IMR-90 (cell line): ENCODE data around the gene COL12A1. TPM values are rescaled to one million over a fixed set of nuclear protein-coding genes. Genes with fewer than 3 reads are reported as not detected.
A peak's percentile ranks its signal among the peaks of the same experiment; 100 is the strongest.

Experiments
- ATAC-seq: fragments of 200-7000 bp; cut with Tn5 transposase; 2 replicates; pipeline ENCODE4 v1.9.1; 2020; ENCODE audit warnings: low read depth, mild to moderate bottlenecking, moderate library complexity
- BruUV-seq: library from RNA; stranded (reverse); fragments of 400-500 nt; replicated peaks from 2 replicates; lab custom pipeline; 2021; lab: Mats Ljungman, UMichigan
- CTCF ChIA-PET: fragments of 300-600 bp; formaldehyde crosslinking; extraction: SDS; loops from one replicate; lab custom pipeline; 2021; ENCODE audit warnings: antibody characterized with exemption; lab: Yijun Ruan, JAX
- POLR2A ChIA-PET: fragments of 300-600 bp; sonication (Branson Sonifier 250); formaldehyde crosslinking; loops from one replicate; lab custom pipeline; 2022; ENCODE audit warnings: antibody characterized with exemption; ENCODE audit not compliant: unreplicated experiment; lab: Charles Lee
- DNase-seq: peaks from one replicate; pipeline ENCODE4 v3.0.0; 2013
- H2AFZ ChIP-seq: replicated peaks from 2 replicates; pipeline ENCODE3; 2013; ENCODE audit warnings: low read length, mild to moderate bottlenecking; ENCODE audit not compliant: poor library complexity
- H2AK5ac ChIP-seq: 2 replicates; pipeline ENCODE4 v1.6.1; 2013; ENCODE audit warnings: low read depth, low read length, inconsistent platforms
- H2AK9ac ChIP-seq: replicated peaks from 2 replicates; pipeline ENCODE3; 2013; ENCODE audit warnings: mild to moderate bottlenecking, low read depth, low read length, moderate library complexity; ENCODE audit not compliant: poor library complexity
- H2BK120ac ChIP-seq: 2 replicates; pipeline ENCODE4 v1.6.1; 2013; ENCODE audit warnings: low read depth, low read length, inconsistent platforms
- H2BK15ac ChIP-seq: 3 replicates; pipeline ENCODE4 v1.6.1; 2013; ENCODE audit warnings: low read depth, low read length, inconsistent platforms
- H2BK20ac ChIP-seq: 2 replicates; pipeline ENCODE4 v1.6.1; 2013; ENCODE audit warnings: low read depth, mild to moderate bottlenecking, inconsistent platforms, low read length, moderate library complexity
- H2BK5ac ChIP-seq: 2 replicates; pipeline ENCODE4 v1.6.1; 2013; ENCODE audit warnings: mild to moderate bottlenecking, low read depth, low read length, inconsistent platforms; ENCODE audit not compliant: poor library complexity, severe bottlenecking
- H3K14ac ChIP-seq: replicated peaks from 2 replicates; pipeline ENCODE4 v1.6.1; 2013; ENCODE audit warnings: low read depth, low read length, inconsistent platforms
- H3K18ac ChIP-seq: 2 replicates; pipeline ENCODE4 v1.6.1; 2013; ENCODE audit warnings: low read depth, low read length, control low read depth
- H3K23ac ChIP-seq: 2 replicates; pipeline ENCODE4 v1.6.1; 2013; ENCODE audit warnings: low read depth, low read length, inconsistent platforms
- H3K27ac ChIP-seq: 2 replicates; pipeline ENCODE4 v1.5.1; 2013; ENCODE audit warnings: mild to moderate bottlenecking, control low read depth, low read length; ENCODE audit not compliant: insufficient read depth
- H3K27me3 ChIP-seq: 2 replicates; pipeline ENCODE4 v1.6.1; 2013; ENCODE audit warnings: low read length; ENCODE audit not compliant: control insufficient read depth, insufficient read depth
- H3K36me3 ChIP-seq: 2 replicates; pipeline ENCODE4 v1.6.1; 2013; ENCODE audit warnings: low read length, mixed read lengths; ENCODE audit not compliant: control insufficient read depth, insufficient read depth
- H3K4ac ChIP-seq: 2 replicates; pipeline ENCODE4 v1.6.1; 2013; ENCODE audit warnings: low read depth, low read length, inconsistent platforms
- H3K4me1 ChIP-seq: 2 replicates; pipeline ENCODE4 v1.6.1; 2013; ENCODE audit warnings: low read length, mixed read lengths; ENCODE audit not compliant: control insufficient read depth, insufficient read depth
- H3K4me2 ChIP-seq: 2 replicates; pipeline ENCODE4 v1.6.1; 2013; ENCODE audit warnings: low read depth, mild to moderate bottlenecking, control low read depth, low read length, moderate library complexity
- H3K4me3 ChIP-seq: 2 replicates; pipeline ENCODE4 v1.5.1; 2013; ENCODE audit warnings: low read depth, mild to moderate bottlenecking, control low read depth, low read length, moderate library complexity; ENCODE audit not compliant: insufficient read depth
- H3K56ac ChIP-seq: 2 replicates; pipeline ENCODE4 v1.6.1; 2013; ENCODE audit warnings: low read length, inconsistent platforms; ENCODE audit not compliant: insufficient read depth; ENCODE audit errors: extremely low read depth
- H3K79me1 ChIP-seq, 2 experiments: 2 replicates each; pipeline ENCODE4 v1.6.1; 2013; ENCODE audit warnings: low read length in 2 of 2, inconsistent platforms in 1 of 2, low read depth in 1 of 2
- H3K9ac ChIP-seq: 2 replicates; pipeline ENCODE4 v1.6.1; 2013; ENCODE audit warnings: low read depth, low read length, control low read depth
- H3K9me1 ChIP-seq: 2 replicates; pipeline ENCODE4 v1.6.1; 2013; ENCODE audit warnings: low read length, inconsistent platforms; ENCODE audit not compliant: insufficient read depth
- H3K9me3 ChIP-seq: 2 replicates; pipeline ENCODE4 v1.6.1; 2013; ENCODE audit warnings: low read length; ENCODE audit not compliant: control insufficient read depth, insufficient read depth
- H4K20me1 ChIP-seq: 2 replicates; pipeline ENCODE4 v1.6.1; 2013; ENCODE audit warnings: low read length, inconsistent platforms; ENCODE audit not compliant: insufficient read depth
- H4K5ac ChIP-seq: 2 replicates; pipeline ENCODE4 v1.6.1; 2013; ENCODE audit warnings: mild to moderate bottlenecking, low read depth, low read length, control low read depth
- H4K8ac ChIP-seq, 2 experiments: 2 replicates each; pipeline ENCODE4 v1.6.1; 2013; ENCODE audit warnings: low read depth in 2 of 2, low read length in 2 of 2, control low read depth in 1 of 2, inconsistent platforms in 1 of 2
- H4K91ac ChIP-seq: 2 replicates; pipeline ENCODE4 v1.6.1; 2013; ENCODE audit warnings: low read depth, low read length, inconsistent platforms; ENCODE audit not compliant: insufficient read depth
- CTCF ChIP-seq: conservative IDR thresholded peaks from 2 replicates; pipeline ENCODE4 v1.5.1; 2012; ENCODE audit warnings: mild to moderate bottlenecking, low read depth, low read length, improper control_type of control experiment
- MAZ ChIP-seq: IDR thresholded peaks from 2 replicates; pipeline ENCODE4 v1.6.1; 2012; ENCODE audit warnings: low read depth, mild to moderate bottlenecking, low read length, improper control_type of control experiment, moderate library complexity, borderline replicate concordance
- MXI1 ChIP-seq: IDR thresholded peaks from 2 replicates; pipeline ENCODE4 v1.6.1; 2012; ENCODE audit warnings: low read depth, mild to moderate bottlenecking, low read length, moderate library complexity, borderline replicate concordance
- RCOR1 ChIP-seq: IDR thresholded peaks from 2 replicates; pipeline ENCODE4 v1.6.1; 2012; ENCODE audit warnings: mild to moderate bottlenecking, low read length, improper control_type of control experiment; ENCODE audit not compliant: insufficient replicate concordance
- WGBS, 2 experiments: methylation state at CpG; one replicate each; pipeline versions ENCODE4 v1.1.5 to v1.1.7; 2013; ENCODE audit warnings: missing lambda C conversion rate in 2 of 2; ENCODE audit not compliant: insufficient read length in 1 of 2; ENCODE audit errors: extremely low coverage in 2 of 2; 5-methylcytosine and 5-hydroxymethylcytosine counted together
- dilution Hi-C: fragments of 300-500 bp; cut with HindIII; formaldehyde crosslinking; loops from one replicate; pipeline ENCODE4 v1.14.3; 2018; ENCODE audit warnings: low sequenced_read_pairs; ENCODE audit not compliant: unreplicated experiment
- in situ Hi-C: fragments of 300-500 bp; cut with MboI; formaldehyde crosslinking; loops from 3 replicates; pipeline ENCODE4 v1.14.3; 2019; ENCODE audit warnings: low sequenced_read_pairs, inconsistent platforms, mixed read lengths
- intact Hi-C: fragments of 100-400 bp; cut with micrococcal nuclease; formaldehyde crosslinking; loops from 2 replicates; pipeline ENCODE4 v1.10.0; 2022
- polyA plus RNA-seq, 3 experiments: library from polyadenylated mRNA; depleted of rRNA; stranded (reverse); fragments of >200 nt; gene quantifications; 2 replicates each; pipeline ENCODE4 v1.2.3, GENCODE V29; 2012; ENCODE audit warnings: low replicate concordance in 1 of 3
- total RNA-seq: library from RNA; depleted of rRNA; stranded (reverse); fragments of >200 nt; gene quantifications from 2 replicates; pipeline ENCODE4 v1.2.3, GENCODE V29; 2012

COL12A1 gene
- total and polyA plus RNA-seq, 2 of the 4 experiments (the other 2 are of a cell fraction), result 350 to 452 TPM

GRCh38 chr6:75089921-75090320 lies 115.9 kb downstream of the COL12A1 start:
- Histone ChIP-seq H2BK20ac (no peak overlapping the region), H2AK5ac (no peak overlapping the region), H3K4me2 (no peak overlapping the region), H3K27me3 (no peaks in the 10 kb centered on the region), H3K9me1 (peaks cover 9% of the 10 kb centered on the region; the same call in 1 of the 2 replicates), H3K4me3 (no peak overlapping the region), H4K91ac (no peak overlapping the region), H3K9me3 (no peaks in the 10 kb centered on the region), H3K9ac (no peak overlapping the region), H4K8ac (no peak overlapping the region), H3K4me1 (peaks cover 9% of the 10 kb centered on the region), H2AFZ (no peak overlapping the region), H2AK9ac (no peak overlapping the region), H3K27ac (peak overlapping the region; percentile 14; the same call in 1 of the 2 replicates), H2BK15ac (no peak overlapping the region), H3K56ac (no peak overlapping the region), H2BK120ac (no peak overlapping the region), H3K36me3 (peaks cover 54% of the 10 kb centered on the region), H2BK5ac (no peak overlapping the region), H4K20me1 (peaks cover under 1% of the 10 kb centered on the region; the same call in 1 of the 2 replicates), H3K18ac (no peak overlapping the region), H3K79me1 (peaks cover 18 to 55% of the 10 kb centered on the region in 2 experiments), H4K5ac (no peak overlapping the region), H3K23ac (peak overlapping the region; percentile 41; the same call in 1 of the 2 replicates), H3K14ac (no peak overlapping the region), H3K4ac (0 out of 2 replicates have a peak overlapping the region, but pooled peaks have one; percentile 11)
- dilution Hi-C loops, result no loop called here
- ATAC-seq (no peak), DNase-seq (no peak)
- CTCF ChIA-PET, result no interaction called here
- intact Hi-C loops, result no loop called here
- POLR2A ChIA-PET, result no interaction called here
- TF ChIP-seq MXI1 (no peak), MAZ (no peak), CTCF (no peak), RCOR1 (no peak)
- BruUV-seq, result no TSS peak
- 82% methylated on average over 3 of the region's 8 CpGs; no CpG with 5 or more reads in 1 of the 2 experiments for WGBS, 2 experiments
- in situ Hi-C loops, result no loop called here
